Measurements from ENCODE around the gene RAB3IL1.

Gene RAB3IL1

DNA sequence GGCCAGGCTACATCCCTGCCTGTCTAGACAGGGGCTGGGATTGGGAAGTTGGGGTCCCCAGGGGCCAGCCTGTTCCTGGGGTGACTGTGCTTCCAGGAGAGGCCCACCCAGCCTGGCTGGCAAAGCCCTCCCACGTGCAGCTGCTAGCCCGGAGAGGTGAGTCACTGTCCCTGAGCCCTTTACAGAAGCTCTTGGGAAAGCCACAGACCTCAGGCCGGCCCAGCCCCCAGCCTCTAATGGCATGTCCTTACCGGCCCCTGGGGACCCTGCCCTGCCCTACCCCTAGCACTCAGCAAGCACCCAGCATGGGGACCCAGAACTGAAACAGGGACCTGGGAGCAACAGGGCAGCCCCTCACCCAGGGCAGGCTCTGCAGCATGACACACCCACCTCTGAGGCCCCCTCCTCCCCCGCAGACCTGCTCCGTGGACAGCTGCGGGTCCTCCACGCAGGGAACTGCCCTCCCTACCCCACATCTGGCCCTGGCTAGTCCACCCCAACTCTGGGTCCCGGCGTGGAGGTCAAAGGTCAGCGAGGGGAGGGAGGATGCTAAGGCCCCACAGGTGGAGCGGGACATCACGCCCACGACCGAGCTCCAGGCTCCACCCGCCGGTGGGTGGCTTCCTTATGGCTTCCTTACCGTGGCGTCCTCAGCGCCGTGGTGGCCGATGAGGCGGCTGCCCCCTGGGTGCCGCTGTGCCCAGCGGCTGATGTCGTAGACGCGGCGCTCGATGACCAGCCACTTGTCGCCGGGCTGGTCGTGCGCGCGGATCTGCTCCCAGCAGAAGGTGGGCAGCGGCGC, 26.6 kb downstream of the RAB3IL1 start:
- H3K9ac ChIP-seq (ENCODE audit: low read length), result peak overlapping the region; percentile 68
- H4K20me1 ChIP-seq (ENCODE audit: low read depth, low read length), result no peaks in the 10 kb centered on the region
- H3K4me2 ChIP-seq (ENCODE audit: low read depth, low read length, poor library complexity, severe bottlenecking), result peak overlapping the region; percentile 65
- TF ChIP-seq, protein P1, sequence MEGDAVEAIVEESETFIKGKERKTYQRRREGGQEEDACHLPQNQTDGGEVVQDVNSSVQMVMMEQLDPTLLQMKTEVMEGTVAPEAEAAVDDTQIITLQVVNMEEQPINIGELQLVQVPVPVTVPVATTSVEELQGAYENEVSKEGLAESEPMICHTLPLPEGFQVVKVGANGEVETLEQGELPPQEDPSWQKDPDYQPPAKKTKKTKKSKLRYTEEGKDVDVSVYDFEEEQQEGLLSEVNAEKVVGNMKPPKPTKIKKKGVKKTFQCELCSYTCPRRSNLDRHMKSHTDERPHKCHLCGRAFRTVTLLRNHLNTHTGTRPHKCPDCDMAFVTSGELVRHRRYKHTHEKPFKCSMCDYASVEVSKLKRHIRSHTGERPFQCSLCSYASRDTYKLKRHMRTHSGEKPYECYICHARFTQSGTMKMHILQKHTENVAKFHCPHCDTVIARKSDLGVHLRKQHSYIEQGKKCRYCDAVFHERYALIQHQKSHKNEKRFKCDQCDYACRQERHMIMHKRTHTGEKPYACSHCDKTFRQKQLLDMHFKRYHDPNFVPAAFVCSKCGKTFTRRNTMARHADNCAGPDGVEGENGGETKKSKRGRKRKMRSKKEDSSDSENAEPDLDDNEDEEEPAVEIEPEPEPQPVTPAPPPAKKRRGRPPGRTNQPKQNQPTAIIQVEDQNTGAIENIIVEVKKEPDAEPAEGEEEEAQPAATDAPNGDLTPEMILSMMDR (IDR thresholded peaks at IDR 0.05; ENCODE audit: insufficient read depth, low read length, poor library complexity, severe bottlenecking), result no peak
- TF ChIP-seq EZH2phosphoT487 (conservative IDR thresholded peaks at IDR 0.05; ENCODE audit: low read length), result no peak
- no peaks in the 10 kb centered on the region for H3K79me2 ChIP-seq (ENCODE audit: insufficient read depth, low read length)
- H3K9me3 ChIP-seq (ENCODE audit: insufficient read depth, low read length), result no peaks in the 10 kb centered on the region
- H3K36me3 ChIP-seq (ENCODE audit: low read length), result no peaks in the 10 kb centered on the region
- no peaks in the 10 kb centered on the region for H3K9me2 ChIP-seq (replicated peaks; ENCODE audit: insufficient read depth, low read length)
- H2AFZ ChIP-seq (ENCODE audit: low read depth, low read length, severe bottlenecking), result peak overlapping the region; percentile 76
- H3F3A ChIP-seq (ENCODE audit: insufficient read depth), result peaks cover 7% of the 10 kb centered on the region; the same call in 1 of the 2 replicates
- no peaks in the 10 kb centered on the region for H3K27me3 ChIP-seq (ENCODE audit: low read length)
- peak overlapping the region; percentile 71 for H3K4me3 ChIP-seq (ENCODE audit: insufficient read depth, low read length, poor library complexity, severe bottlenecking)
- no peak overlapping the region for H3K27ac ChIP-seq (ENCODE audit: low read depth, low read length)

DNA sequence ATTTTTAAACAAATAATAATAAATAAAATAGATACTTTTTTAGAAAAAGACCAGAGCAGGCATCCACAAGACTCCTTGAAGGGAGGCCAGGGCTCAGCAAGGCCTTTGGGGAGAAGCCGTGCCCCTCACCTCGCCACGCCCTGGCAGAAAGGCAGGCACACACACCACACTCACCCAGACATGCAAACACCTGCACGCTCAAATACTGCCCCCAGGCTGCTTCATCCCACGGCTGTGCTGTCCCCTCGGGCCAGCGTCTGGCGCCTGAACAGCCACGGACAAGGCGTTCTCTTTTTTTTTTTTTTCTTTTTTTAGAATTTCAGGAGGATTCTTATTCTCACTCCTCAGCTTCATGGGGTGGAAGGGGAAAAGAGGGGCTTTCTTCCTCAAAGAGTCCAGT, 27.5 kb downstream of the RAB3IL1 start:
- H3K36me3 ChIP-seq (ENCODE audit: low read length), result no peaks in the 10 kb centered on the region
- no peaks in the 10 kb centered on the region for H3K79me2 ChIP-seq (ENCODE audit: insufficient read depth, low read length)
- no peaks in the 10 kb centered on the region for H3K9me2 ChIP-seq (replicated peaks; ENCODE audit: insufficient read depth, low read length)
- no peak overlapping the region for H3K27ac ChIP-seq (ENCODE audit: low read depth, low read length)
- H2AFZ ChIP-seq (ENCODE audit: low read depth, low read length, severe bottlenecking), result no peak overlapping the region
- H4K20me1 ChIP-seq (ENCODE audit: low read depth, low read length), result no peaks in the 10 kb centered on the region
- TF ChIP-seq, protein P1 (IDR thresholded peaks at IDR 0.05; ENCODE audit: insufficient read depth, low read length, poor library complexity, severe bottlenecking), result no peak
- no peak for TF ChIP-seq EZH2phosphoT487 (conservative IDR thresholded peaks at IDR 0.05; ENCODE audit: low read length)
- peaks cover 7% of the 10 kb centered on the region; the same call in 1 of the 2 replicates for H3F3A ChIP-seq (ENCODE audit: insufficient read depth)
- H3K4me3 ChIP-seq (ENCODE audit: insufficient read depth, low read length, poor library complexity, severe bottlenecking), result no peak overlapping the region
- no peaks in the 10 kb centered on the region for H3K9me3 ChIP-seq (ENCODE audit: insufficient read depth, low read length)
- no peak overlapping the region for H3K4me2 ChIP-seq (ENCODE audit: low read depth, low read length, poor library complexity, severe bottlenecking)
- H3K27me3 ChIP-seq (ENCODE audit: low read length), result no peaks in the 10 kb centered on the region
- H3K9ac ChIP-seq (ENCODE audit: low read length), result no peak overlapping the region

DNA sequence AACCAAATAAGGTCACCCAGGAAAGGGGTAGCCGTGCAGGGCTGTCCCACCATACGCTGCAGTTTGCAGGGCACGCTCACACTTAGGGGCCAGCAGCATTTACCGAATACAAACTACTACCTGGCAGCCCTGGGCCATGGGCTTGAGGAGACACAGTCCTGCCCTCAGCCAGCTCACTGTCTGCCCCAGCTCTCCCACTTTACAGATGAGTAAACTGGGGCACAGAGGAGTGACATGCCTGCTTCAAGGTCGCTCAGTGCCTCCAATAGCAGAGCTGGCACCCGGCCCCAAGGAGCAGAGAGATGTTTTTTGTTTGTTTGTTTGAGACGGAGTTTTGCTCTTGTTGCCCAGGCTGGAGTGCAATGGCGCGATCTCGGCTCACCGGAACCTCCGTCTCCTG, 28.8 kb downstream of the RAB3IL1 start:
- H3K4me2 ChIP-seq (ENCODE audit: low read depth, low read length, poor library complexity, severe bottlenecking), result no peak overlapping the region
- H4K20me1 ChIP-seq (ENCODE audit: low read depth, low read length), result no peaks in the 10 kb centered on the region
- H3K9ac ChIP-seq (ENCODE audit: low read length), result no peak overlapping the region

More for the DNA sequence above, 28.8 kb downstream of the RAB3IL1 start:
- no peaks in the 10 kb centered on the region for H3K36me3 ChIP-seq (ENCODE audit: low read length)
- no peak overlapping the region for H3K4me3 ChIP-seq (ENCODE audit: insufficient read depth, low read length, poor library complexity, severe bottlenecking)
- no peak for TF ChIP-seq EZH2phosphoT487 (conservative IDR thresholded peaks at IDR 0.05; ENCODE audit: low read length)
- TF ChIP-seq, protein P1 (IDR thresholded peaks at IDR 0.05; ENCODE audit: insufficient read depth, low read length, poor library complexity, severe bottlenecking), result no peak
- H3K9me3 ChIP-seq (ENCODE audit: insufficient read depth, low read length), result no peaks in the 10 kb centered on the region
- H2AFZ ChIP-seq (ENCODE audit: low read depth, low read length, severe bottlenecking), result no peak overlapping the region
- H3K79me2 ChIP-seq (ENCODE audit: insufficient read depth, low read length), result no peaks in the 10 kb centered on the region
- peaks cover 7% of the 10 kb centered on the region; the same call in 1 of the 2 replicates for H3F3A ChIP-seq (ENCODE audit: insufficient read depth)
- H3K9me2 ChIP-seq (replicated peaks; ENCODE audit: insufficient read depth, low read length), result no peaks in the 10 kb centered on the region
- no peak overlapping the region for H3K27ac ChIP-seq (ENCODE audit: low read depth, low read length)
- no peaks in the 10 kb centered on the region for H3K27me3 ChIP-seq (ENCODE audit: low read length)

All from SU-DHL-6 (cell line).